NCI-H1105 (cell line): ENCODE data around the gene DEF6.
"Not testable (repeated sequence)": the region's sequence is repeated elsewhere in the genome, so short reads cannot be mapped to it uniquely, and the experiment has no call there.

ENCODE experiments used
- DNase-seq: peaks from one replicate; lab custom pipeline; 2025; lab: John Stamatoyannopoulos, UW

Gene DEF6

DNA sequence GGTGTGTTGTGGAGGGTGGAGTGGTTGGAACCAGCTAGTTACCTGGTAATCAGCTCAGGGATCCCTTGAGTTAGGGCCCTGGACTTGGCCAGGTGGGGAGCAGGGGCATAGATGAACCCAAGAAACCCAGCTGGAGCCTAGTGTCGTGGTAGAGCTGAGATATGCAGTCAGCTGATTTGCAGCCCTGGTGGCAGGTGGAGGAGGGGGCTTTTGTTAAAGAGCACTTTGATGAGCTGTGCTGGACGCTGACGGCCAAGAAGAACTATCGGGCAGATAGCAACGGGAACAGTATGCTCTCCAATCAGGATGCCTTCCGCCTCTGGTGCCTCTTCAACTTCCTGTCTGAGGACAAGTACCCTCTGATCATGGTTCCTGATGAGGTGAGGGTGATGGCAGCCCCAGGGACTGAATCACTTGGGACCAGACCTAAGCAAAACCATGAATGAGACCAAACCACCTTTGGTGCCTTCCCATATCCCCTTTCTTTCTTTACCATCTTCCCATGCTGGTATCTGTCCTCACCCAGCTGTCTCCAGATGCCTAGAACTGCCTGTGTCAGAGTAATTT is 12.7 kb downstream of the DEF6 start:
- DNase-seq, result no peak

DNA sequence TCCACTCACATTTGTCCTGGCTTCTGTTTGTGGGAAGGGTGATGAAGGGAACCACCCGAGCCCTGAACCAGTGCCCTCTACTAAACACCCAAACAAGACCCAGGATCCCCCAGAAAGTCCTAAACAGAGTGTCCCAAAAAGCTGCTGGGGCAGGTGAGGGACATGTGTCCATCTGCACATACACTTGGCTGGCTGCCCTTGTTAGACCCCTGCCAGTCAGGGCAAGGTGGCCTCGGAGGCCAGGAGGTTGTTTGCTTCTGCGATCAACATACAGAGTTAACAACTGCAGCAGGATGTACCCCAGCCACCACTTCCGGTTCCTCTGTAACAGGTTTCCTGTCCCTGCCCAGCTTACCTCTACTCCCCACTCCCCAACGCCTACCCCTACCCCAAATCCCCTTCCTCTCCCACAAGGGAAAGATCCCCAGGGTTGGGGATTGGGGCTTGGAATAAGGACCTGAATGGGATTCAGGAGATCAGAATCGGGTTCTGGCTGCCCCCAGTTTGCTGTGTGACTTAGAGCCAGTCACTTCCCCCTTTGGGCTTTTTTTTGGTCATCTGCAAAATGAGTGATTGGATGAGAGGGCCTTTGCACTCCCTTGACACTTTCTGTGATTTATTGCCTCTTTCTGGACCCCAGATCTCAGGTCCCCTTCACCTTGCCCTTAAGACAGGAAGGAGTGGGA is 13.9 kb downstream of the DEF6 start:
- DNase-seq, result no peak

DNA sequence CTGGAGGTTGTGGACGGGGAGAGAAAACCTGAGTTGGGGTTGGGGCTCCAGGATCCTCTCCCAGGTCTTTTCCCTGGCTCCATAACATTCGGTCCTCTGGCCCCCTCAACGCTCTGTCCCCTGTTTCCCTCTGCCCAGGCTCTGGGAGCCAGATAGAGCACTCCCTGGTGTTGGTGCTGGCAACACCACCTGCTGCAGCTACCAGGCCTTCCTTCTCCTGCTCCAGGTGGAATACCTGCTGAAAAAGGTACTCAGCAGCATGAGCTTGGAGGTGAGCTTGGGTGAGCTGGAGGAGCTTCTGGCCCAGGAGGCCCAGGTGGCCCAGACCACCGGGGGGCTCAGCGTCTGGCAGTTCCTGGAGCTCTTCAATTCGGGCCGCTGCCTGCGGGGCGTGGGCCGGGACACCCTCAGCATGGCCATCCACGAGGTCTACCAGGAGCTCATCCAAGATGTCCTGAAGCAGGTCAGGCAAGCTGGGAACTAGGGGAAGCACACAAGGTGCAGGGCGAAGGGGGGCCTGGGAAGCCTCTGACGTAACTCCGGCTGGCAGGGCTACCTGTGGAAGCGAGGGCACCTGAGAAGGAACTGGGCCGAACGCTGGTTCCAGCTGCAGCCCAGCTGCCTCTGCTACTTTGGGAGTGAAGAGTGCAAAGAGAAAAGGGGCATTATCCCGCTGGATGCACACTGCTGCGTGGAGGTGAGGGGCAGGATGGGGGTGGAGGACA is 14.6 kb downstream of the DEF6 start:
- DNase-seq, result no peak

DNA sequence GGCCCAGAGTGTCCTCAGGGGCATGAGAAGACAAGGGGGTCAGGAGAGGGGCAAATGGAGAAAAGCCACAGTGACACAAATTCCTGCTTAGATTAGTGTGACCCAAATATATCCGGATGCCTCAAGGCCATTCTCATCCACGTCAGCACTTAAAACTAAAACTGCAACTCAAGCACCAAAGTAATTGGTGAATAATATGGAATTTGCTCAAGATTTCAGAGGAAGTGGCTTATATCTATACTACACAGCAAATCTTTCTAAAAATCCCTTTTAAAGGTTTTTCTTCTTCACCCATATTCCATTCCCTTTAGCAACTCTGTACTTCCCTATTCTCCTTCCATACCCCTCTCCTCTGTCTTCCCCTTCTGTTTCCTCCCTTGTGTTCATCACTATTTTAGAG is 15.2 kb downstream of the DEF6 start:
- no peak for DNase-seq

DNA sequence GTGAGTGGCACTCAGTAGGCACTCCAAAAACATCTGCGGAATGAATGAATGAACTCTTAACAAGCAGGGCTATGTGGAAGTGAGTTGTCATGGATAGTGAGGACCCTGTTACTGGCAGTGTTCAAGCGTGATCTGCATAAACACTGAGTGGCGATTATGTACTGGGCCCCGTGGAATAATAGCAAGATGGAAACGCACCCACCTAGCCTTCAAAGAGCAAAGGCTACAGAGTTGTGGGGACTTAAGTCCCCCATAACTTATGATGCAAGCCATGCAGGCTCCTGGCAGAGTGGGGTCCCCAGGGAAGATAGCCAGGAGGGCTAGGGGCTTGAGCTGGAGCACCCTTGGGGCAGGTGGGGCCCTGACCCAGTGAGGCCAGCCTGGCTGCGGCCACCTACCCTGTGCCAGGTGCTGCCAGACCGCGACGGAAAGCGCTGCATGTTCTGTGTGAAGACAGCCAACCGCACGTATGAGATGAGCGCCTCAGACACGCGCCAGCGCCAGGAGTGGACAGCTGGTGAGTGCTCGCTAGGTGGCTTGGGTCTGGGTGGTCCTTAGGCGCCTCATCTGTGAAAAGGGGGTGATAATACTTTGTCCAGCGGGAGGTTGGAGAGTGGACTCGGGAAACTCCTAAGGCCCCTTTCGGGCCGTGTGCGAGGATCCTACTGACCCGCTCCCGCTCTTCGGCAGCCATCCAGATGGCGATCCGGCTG is 20.0 kb downstream of the DEF6 start:
- peak; percentile 36 for DNase-seq

DNA sequence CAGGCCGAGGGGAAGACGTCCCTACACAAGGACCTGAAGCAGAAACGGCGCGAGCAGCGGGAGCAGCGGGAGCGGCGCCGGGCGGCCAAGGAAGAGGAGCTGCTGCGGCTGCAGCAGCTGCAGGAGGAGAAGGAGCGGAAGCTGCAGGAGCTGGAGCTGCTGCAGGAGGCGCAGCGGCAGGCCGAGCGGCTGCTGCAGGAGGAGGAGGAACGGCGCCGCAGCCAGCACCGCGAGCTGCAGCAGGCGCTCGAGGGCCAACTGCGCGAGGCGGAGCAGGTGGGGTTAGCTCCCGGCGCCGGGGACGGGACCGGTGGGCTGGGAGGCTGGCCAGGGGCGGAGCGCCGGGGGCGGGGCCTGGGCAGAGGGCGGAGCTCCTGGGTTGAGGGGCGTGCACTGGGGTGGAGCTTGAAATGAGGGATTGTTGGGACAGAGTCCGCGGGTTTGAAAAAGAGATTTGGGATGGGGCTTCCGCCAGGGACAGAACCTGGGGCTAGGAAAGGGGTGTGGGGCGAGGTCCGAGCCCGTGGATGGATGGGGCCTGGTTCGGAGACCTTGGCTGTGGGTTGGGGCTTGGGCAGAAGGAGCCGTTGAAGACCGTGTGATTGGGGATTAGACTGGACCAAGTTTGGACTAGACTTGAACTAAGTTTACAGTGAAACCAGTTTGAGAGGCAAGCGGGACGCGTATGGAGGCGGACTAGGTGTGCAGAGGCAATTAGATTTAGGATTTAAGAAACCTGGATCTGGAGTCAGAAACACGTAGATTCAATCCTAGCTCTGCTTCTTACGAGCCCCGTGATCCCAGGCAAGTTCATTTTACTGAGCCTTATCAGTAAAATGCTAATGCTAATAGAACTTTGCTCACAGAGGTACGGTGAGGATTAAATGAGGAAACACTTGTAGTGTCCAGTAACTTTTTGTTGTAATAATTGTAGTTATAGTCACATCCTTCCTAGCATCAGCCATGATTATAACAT is 20.9 kb downstream of the DEF6 start:
- peak; percentile 92 for DNase-seq

DNA sequence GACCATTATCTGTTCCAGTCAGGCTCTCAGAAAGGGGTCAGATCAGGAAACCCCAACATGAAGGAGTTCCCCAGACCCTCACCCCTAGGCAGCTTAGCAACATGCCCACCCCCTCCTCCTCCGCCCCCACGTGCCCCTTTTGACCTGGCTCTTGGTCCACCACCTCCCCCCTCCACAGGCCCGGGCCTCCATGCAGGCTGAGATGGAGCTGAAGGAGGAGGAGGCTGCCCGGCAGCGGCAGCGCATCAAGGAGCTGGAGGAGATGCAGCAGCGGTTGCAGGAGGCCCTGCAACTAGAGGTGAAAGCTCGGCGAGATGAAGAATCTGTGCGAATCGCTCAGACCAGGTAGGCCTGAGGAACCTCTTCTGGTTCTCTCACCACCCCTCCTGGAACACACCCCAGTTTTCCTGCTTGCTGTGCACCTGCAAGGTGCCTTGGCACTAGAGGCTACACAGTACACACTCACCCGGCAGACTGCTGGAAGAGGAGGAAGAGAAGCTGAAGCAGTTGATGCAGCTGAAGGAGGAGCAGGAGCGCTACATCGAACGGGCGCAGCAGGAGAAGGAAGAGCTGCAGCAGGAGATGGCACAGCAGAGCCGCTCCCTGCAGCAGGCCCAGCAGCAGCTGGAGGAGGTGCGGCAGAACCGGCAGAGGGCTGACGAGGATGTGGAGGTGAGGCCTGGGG is 21.9 kb downstream of the DEF6 start:
- no peak for DNase-seq

DNA sequence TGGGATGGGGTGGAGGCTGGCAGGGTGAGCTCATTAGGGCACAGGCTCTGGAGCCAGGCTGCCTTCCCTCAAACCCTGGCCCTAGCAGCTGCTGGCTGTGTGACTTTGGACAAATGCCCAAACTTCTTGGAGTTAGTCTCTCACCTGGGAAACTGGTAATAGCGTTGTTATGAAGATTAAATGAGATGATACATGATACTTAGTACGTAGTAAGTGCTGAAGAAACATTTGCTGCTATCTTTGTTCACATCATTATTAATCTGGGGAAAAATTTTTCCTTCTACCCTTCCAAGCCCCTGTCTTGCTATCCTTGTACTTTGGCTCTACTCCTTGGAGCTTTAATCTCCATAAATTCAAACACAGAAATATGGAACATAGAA is 22.4 kb downstream of the DEF6 start:
- no peak for DNase-seq

DNA sequence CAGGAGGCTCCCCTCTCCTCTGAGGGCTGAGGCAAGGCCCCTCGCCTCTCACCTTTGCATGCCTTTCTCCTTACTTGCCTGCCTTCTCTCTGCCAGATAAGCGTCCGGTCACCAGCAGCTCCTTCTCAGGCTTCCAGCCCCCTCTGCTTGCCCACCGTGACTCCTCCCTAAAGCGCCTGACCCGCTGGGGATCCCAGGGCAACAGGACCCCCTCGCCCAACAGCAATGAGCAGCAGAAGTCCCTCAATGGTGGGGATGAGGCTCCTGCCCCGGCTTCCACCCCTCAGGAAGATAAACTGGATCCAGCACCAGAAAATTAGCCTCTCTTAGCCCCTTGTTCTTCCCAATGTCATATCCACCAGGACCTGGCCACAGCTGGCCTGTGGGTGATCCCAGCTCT is 23.5 kb downstream of the DEF6 start:
- DNase-seq, result no peak

DNA sequence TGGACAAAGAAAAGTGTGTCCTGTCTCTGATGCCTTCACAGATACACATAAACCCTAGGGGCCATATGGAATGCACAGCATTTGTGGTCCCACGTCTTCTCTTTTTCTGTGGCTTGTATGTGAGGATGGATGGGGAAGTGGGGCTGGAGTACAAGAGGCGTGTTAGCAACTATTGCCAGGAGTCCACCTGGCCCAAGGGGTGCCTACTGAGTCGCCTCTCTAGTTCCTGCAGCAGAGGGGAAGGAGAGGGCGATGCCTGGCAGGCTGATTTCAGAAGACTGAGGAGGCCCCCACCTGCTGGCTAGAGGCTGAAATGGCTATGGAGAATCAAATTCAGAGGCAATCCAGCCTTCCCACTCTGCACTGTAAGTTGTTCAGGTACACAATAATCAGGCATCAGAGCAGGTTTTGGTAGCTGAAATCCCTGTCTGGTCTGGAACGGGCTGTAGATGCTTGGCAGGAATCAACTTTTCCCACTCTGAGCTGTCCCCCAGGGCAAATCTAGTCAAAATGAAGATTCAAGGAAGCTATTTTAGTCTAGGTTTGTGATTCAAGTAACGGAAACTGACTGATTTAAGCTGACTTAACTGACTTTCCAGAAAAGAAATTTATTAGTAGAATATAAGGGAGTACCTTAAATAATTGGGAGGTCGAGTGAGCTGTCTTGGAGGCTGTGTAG is 29.9 kb downstream of the DEF6 start:
- DNase-seq, result peak; percentile 6

DNA sequence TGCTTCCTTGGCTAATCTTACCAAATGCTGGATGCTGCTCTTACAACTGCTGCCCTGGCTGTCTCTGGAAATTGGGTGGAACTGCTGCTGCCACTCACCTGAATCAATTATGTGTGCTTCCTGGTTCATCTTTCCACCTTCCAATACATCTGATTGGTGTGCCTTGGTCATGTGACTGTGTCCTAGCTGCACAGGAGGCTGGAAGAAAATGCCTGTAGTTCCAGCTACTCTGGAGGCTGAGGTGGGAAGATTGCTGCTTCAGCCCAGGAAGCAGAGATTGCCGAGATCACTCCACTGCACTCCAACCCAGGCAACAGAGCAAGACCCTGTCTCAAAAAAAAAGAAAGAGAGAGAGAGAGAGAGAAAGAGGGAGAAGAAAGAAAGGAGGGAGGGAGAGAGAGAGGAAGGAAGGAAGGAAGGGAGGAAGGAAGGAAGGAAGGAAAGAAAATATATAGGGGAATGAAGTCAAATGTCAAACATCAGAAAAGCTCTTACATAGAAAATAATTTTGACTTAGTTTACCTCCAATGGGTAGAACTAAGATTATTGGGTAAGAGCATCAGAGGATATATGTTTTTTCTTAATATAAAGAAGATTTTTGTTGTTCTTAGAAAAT is 30.6 kb downstream of the DEF6 start:
- DNase-seq, result no peak

DNA sequence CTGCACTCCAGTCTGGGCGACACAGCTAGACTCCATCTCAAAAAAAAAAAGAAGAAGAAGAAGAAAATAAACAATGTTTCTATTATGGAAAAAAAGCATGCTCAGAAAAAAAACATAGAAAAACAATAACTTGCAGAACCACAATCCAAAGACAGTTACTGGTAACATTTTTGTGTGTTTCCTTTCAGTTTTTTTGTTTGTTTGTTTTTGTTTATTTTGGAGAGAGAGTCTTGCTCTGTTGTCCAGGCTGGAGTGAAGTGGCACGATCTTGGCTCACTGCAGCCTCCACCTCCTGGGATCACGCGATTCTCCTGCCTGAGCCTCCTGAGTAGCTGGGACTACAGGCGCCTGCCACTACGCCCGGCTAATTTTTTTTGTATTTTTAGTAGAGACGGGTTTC is 31.3 kb downstream of the DEF6 start:
- DNase-seq, result not testable (repeated sequence)

DNA sequence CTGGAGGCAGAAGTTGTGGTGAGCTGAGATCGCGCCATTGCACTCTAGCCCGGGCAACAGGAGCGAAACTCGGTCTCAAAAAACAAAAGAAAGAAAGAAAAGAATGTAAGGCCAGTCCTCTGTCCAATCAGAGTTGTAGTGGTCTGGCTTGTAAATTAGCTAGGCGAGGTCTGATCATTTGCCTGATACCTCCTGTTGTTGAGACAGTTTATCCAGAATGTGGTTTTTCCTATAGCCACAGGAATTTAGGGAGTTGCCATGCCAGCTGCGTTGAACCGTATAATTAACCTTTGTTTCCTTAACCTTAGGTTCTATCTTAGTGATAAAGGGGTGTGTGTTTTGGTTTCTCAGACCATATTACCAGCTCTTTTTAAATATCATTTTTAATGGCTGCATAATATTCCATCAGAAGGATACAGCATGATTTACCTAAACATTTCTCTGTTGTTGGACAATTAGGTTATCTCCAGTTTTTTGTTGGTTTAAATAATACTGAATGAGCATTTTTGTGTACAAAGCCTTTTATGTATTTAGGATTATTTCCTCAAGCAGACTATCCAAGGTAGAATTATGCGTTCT is 33.0 kb downstream of the DEF6 start:
- no peak for DNase-seq

DNA sequence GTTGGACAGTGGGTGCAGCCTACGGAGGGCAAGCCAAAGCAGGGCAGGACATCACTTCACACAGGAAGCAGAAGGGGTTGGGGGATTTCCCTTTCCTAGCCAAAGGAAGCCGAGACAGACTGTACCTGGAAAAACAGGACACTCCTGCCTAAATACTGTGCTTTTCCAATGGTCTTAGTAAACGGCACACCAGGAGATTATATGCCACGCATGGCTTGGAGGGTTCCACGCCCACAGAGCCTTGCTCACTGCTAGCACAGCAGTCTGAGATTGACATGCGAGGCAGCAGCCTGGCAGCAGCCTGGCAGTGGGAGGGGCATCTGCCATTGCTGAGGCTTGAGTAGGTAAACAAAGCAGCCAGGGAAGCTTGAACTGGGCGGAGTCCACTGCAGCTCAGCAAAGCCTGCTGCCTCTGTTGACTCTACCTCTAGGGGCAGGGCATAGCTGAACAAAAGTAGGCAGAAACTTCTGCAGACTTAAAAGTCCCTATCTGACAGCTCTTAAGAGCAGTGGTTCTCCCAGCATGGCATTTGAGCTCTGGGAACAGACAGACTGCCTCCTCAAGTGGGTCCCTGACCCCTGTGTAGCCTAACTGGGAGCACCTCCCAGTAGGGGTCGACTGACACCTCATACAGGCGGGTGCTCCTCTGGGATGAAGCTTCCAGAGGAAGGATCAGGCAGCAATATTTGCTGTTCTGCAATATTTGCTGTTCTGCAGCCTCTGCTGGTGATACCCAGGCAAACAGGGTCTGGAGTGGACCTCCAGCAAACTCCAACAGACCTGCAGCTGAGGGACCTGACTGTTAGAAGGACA is 34.7 kb downstream of the DEF6 start:
- peak; percentile 16 for DNase-seq

DNA sequence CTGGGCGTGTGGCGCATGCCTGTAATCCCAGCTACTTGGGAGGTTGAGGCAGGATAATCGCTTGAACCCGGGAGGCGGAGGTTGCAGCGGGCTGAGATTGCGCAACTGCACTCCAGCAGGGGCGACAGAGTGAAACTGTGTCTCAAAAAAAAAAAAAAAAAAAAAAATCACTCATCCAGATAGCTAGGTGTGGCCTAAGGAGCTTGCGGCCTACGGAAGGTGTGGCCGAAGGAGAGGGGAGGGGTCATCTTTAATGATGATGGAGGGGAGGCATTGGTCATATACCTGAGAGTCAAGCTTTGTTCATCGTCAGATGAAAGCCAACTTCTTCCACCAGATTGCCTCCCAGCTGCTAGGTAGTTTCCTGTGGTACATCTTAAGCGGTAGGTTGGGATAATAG is 43.9 kb downstream of the DEF6 start:
- no peak for DNase-seq

DNA sequence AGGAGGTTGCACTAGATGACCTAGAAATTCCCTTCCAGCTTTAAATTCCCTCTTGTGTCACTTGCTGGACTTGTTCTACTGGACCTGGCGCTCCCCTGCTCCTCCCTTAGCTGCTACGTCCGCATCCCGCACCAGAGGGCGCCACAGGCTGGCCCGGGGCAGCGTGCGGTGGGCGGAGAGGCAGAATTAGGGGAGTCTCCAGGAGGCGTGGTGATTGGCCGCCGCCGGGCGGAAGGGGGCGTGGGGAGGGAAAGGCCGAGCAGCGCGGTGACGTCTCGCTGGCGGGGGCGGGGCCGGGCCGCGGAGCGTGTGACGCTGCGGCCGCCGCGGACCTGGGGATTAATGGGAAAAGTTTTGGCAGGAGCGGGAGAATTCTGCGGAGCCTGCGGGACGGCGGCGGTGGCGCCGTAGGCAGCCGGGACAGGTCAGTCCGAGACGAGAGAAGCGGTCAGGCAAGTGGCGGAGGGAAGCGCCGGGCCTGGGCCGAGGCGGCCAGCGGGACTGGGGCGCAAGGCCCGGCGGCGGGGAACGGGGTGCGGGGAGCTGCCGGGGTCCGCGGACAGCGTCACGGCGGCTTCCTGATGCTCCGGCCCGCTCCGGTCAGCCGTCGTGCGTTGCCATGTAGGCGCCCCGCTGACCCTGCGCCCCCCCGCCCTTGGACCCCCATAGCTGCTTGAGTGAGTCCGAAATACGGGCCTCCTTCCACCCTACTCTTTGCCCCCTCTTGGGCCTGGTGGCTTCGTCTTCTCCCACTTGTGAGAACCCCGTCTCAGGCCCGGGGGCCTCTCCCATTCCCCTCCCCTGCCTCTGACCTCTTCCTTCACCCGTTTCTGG is 44.9 kb downstream of the DEF6 start, which contains the start of gene PPARD:
Gene PPARD, plus strand, starts transcription at position 301 of the 834 bp plus-strand sequence. CDS start 68,530 bp downstream, outside the sequence.
- DNase-seq, result peak; percentile 95

DNA sequence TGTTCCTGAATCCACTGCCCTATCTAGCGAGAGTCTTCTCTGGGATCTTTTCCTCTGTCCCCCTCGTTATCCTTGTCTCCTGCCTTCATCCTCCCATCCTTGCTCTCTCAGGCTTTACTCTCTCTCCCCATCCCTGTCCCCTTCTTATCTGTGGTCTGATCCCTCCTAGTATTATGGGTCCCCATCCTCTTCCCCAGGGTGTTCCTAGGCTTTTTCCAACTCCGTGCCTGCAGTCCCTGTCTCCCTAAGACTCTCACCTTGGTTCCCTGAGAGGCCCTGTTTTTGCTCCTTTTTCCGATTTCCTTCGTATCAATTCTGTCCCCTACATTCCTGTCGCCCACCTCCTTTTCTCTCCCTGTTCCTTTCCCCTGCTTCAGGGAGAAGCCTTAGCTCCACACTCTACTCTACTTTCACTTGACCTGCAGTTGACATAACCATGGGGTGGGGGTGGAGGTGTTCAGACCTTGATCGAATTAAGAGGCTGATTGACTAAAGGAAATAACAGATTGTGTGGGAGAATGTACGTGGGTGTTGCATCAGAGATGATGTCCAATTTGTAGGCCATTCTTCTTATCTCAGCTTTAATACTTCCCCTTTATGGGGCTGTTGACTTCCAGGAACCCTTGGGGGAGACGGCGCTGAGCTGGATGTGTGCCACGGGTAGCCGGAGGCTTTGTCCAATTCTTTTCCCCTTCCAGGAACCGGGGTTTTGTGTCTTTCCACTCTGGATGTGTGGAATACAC is 45.6 kb downstream of the DEF6 start:
- DNase-seq, result no peak
